ENCODE results near the gene CAPNS1.
"Not testable (repeated sequence)": the region's sequence is repeated elsewhere in the genome, so short reads cannot be mapped to it uniquely, and the experiment has no call there.

The CAPNS1 gene

GRCh38 chr19:36151144-36152018, 11.5 kb downstream of the CAPNS1 start:
- no peak for DNase-seq

DNA sequence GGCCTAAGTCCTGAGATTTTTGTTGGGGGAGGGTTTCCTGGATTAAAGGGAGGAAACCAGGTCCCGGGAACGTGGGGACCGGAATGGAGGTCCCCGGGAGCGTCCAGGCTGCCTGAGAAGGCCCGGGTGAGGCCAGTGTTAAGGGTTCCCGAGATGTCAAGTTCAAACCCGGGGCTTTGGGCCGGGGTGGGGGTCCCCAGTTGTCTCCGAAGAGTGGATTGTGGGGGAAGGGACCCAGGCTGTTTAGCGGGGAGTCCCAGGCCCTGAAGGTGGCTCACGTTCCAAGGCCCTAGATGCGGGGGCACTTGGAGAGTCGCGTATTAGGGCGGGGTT, 12.1 kb downstream of the CAPNS1 start:
- no peak for DNase-seq

DNA sequence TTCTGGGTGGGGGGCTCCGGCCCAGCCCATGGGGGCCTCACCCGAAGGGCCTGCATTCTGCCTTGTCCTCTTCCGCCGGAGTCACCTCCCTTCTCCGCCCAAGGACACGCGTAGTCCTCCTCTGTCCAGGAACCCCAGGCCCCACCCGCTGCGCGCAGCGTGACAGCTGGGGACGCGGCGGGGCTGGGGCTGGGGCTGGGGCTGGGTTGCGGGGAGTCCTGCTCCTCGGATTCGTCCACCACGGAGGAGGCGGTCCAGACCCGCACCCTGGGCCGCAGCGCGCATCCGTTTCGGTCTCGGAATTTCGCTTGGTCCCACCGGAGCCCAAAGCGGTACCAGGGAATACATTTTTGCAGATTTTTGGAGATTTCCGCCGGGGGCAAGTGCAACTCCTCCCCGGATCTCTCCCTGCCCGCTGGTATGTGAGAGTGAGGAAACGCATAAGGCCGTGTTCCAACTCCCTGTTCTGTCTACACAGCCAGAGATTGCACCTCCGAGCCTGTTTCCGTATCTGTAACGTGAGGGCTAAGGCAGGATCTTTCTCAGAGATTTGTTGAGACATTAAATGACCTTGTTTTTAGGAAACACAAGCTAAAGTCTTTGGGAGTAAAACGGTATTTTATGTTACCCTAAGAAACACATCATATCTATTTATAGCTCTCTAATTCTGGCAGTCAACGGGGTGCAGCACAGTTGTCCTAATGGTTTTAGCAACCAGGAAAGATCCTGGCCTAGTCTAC, 12.7 kb downstream of the CAPNS1 start, which contains the start of gene COX7A1:
TSS of gene COX7A1 (minus strand) at position 96 of the 740 bp plus-strand sequence. CDS start at position 56, 40 bp downstream.
- DNase-seq, result no peak

GRCh38 chr19:36153126-36153525, 13.3 kb downstream of the CAPNS1 start:
- DNase-seq, result no peak

- DNase-seq, result no peak
Measured at GRCh38 chr19:36160821-36161596, 21.1 kb downstream of the CAPNS1 start.

- DNase-seq, result no peak
Measured at GRCh38 chr19:36163813-36164212, 23.9 kb downstream of the CAPNS1 start.

DNA sequence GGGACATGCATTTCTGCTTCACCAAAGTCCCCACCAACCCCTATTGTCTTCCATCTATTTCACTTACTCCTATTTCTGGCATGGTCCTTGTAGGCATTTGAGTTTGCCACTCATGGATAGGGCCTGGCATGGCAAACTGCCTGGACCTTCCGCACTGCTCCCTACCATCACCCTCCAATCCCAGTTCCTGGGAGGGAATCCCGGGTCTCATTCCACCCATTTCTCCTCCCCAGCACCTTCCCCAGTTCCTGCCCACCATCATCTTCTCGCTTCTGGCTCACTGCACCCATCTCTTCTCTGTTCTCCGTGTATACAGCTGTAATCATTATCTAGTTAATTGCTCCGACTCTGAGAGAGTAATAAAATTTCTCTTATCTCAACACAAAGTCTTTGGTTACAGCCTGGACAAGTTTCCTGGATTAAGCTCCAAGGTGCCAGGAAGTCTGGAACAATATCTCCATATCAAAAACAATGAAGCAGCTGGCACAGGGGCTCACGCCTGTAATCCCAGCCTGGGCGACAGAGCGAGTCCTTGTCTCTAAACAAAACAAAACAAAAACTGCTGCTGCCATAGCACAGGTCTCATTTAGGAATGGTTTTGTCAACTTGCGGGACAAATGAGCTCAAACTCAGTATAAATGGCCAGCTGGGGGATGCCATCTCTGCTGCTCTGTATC, 29.4 kb downstream of the CAPNS1 start:
- no peak for DNase-seq

DNA sequence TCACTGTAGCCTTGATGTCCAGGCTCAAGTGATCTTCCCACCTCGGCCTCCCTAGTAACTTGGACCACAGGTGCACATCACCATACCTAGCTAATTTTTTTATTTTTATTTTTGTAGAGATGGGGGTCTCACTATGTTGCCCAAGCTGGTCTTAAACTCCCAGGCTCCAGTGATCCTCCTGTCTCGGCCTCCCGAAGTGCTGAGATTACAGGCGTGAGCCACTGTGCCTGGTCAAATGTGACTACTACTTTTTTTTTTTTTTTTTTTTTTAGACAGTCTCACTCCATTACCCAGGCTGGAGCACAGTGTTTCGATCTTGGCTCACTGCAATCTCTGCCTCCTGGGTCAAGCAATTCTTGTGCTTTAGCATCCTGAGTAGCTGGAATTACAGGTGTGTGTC, 33.0 kb downstream of the CAPNS1 start:
- DNase-seq, result no peak

- not testable (repeated sequence) for DNase-seq
Measured at GRCh38 chr19:36173846-36174245, 34.0 kb downstream of the CAPNS1 start.

DNA sequence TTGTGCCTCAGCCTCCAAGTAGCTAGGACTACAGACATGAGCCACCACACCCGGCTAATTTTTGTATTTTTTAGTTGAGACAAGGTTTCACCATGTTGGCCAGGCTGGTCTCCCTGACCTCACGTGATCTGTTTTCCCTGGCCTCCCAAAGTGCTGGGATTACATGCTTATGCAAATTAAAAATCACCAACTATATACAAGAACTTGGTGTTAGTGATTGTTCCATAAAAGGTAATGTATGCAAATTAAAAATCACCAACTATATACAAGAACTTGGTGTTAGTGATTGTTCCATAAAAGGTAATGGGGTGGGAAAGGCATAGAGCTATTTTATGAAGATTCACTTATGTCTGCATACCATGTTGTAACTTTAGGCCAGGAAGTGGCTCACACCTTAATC, 39.2 kb downstream of the CAPNS1 start:
- not testable (repeated sequence) for DNase-seq

DNA sequence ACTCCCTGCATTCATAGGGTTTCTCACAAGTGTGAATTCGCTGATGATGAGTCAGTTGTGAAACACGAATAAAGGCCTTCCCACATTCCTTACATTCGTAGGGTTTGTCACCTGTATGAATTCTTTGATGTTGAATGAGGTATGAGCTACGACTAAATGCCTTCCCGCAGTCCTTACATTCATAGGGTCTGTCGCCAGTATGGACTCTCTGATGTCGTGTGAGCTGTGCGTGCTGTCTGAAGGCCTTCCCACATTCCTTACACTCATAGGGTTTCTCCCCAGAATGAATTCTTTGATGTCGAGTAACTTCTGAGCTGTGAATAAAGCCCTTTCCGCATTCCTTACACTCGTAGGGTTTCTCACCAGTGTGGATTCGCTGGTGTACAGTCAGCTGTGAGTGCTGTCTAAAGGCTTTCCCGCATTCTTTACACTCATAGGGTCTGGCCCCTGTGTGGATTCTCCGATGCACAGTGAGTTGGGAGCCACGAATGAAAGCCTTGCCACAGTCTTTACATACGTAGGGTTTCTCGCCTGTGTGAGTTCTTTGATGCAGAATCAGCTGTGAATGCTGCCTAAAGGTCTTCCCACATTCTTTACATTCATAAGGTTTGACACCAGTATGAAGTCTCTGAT, 42.9 kb downstream of the CAPNS1 start:
- no peak for DNase-seq

DNA sequence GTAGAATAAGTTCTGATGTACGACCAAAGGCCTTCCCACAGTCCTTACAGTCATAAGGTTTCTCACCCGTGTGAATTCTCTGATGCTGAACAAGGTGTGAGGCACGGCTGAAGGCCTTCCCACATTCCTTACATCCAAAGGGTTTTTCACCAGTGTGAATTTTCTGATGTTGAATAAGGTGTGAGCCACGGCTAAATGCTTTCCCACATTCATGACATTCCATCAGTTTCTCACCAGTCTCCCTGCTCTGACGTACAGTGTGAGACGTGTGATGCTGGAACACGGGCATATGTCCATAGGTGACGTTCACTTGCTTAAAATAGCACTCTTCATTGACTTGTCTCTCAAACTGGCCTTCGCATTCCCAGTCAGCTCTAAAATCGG, 43.4 kb downstream of the CAPNS1 start:
- DNase-seq, result no peak

- DNase-seq, result not testable (repeated sequence)
Measured at GRCh38 chr19:36186722-36187121, 46.9 kb downstream of the CAPNS1 start.

DNA sequence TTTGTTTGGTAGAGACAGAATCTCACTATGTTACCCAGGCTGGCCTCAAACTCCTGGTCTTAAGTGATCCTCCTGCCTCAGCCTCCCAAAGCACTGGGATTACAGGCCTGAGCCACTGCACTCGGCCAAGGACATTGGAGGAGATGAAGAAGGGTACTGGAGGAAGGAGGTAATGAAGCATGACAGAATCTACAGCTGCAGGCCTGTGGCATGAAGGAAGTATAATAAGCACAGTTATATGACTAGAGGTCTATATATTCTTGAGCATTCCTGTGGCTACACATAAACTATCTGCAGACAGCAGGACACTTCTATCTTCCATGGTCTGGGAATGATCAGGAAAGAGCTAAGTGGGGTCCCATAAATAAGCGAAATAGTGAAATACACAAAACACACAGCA, 56.4 kb downstream of the CAPNS1 start:
- no peak for DNase-seq

DNA sequence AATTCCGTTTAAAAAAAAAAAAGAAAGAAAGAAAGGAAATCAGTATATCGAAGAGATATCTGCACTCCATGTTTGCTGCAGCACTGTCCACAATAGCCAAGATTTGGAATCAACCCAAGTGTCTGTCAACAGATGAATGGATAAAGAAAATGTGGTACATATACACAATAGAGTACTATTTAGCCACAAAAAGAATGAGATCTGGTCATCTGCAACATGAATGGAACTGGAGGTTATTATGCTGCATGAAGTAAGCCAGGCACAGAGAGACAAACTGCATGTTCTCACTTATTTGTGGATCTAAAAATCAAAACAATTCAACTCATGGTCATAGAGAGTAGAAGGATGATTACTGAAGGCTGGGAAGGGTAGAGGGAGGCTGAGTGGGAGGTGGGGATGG, 58.3 kb downstream of the CAPNS1 start:
- DNase-seq, result no peak
